Peyer's patch (tissue), 4 donors: ENCODE results near the gene TTYH3. TPM values are rescaled to one million over a fixed set of nuclear protein-coding genes. Genes with fewer than 3 reads are reported as not detected.
A peak's percentile ranks its signal among the peaks of the same experiment; 100 is the strongest.

ENCODE experiments used
- DNase-seq, 3 donors: peaks; one replicate each; pipeline ENCODE4 v3.0.0-alpha.2; 2017 to 2019
- H3K27ac ChIP-seq, 4 donors: fragments of 200-600 bp; sonication (generic); one replicate each; pipeline ENCODE4 v1.5.1; 2016 to 2019
- H3K27me3 ChIP-seq, 2 donors: fragments of 200-600 bp; sonication (generic); one replicate each; pipeline ENCODE4 v1.5.1; 2019
- H3K36me3 ChIP-seq, 3 donors: fragments of 200-600 bp; sonication (generic); one replicate each; pipeline ENCODE4 v1.5.1; 2016 to 2019
- H3K4me1 ChIP-seq, 4 donors: fragments of 200-600 bp; sonication (generic); one replicate each; pipeline ENCODE4 v1.5.1; 2016 to 2019
- H3K4me3 ChIP-seq, 4 donors: fragments of 200-600 bp; sonication (generic); 1 replicate in 3 of 4; 2 replicates in 1 of 4; pipeline ENCODE4 v1.5.1; 2016 to 2019; ENCODE audit warnings: mild to moderate bottlenecking in 1 of 4
- H3K9me3 ChIP-seq, 4 donors: fragments of 200-600 bp; sonication (generic); one replicate each; pipeline ENCODE4 v1.5.1; 2016 to 2019; ENCODE audit warnings: mild to moderate bottlenecking in 1 of 4
- CTCF ChIP-seq, 6 experiments: fragments of 450-650 bp in 4 of 6; fragments of 200-600 bp in 2 of 6; sonication (generic) in 1 of 6; IDR thresholded peaks; one replicate each; pipeline ENCODE4 v1.5.1; 2017 to 2019; ENCODE audit warnings: antibody characterized with exemption in 6 of 6, mild to moderate bottlenecking in 3 of 6, moderate library complexity in 1 of 6
- POLR2A ChIP-seq, 2 donors: fragments of 450-650 bp; IDR thresholded peaks; one replicate each; pipeline ENCODE4 v1.5.1; 2017; ENCODE audit warnings: antibody characterized with exemption in 2 of 2, mild to moderate bottlenecking in 2 of 2, moderate library complexity in 2 of 2
- total RNA-seq, 4 donors: library from RNA; depleted of rRNA; stranded (reverse); fragments of >200 nt; gene quantifications; one replicate each; pipeline ENCODE4 v1.1.0, GENCODE V29; 2016

TTYH3 gene
- total RNA-seq, 4 donors from 2014 or later, result 61.8 to 99.9 (median 83.4) TPM

- H3K27ac ChIP-seq, result no peak overlapping the region
- TF ChIP-seq POLR2A (IDR thresholded peaks at IDR 0.05) (no peak), CTCF (IDR thresholded peaks at IDR 0.05) (no peak)
- no peaks in the 10 kb centered on the region for H3K36me3 ChIP-seq
- peak in 1 of 3 donors; percentile 47 for DNase-seq
- H3K4me3 ChIP-seq, result peak overlapping the region in 2 of 4 donors; percentile 0 to 4
- H3K4me1 ChIP-seq, result peaks cover 2 to 36% (median 3%) of the 10 kb centered on the region in 4 donors
- no peaks in the 10 kb centered on the region for H3K27me3 ChIP-seq
- no peaks in the 10 kb centered on the region for H3K9me3 ChIP-seq
Observed at GRCh38 chr7:2616387-2617324, 15.1 kb upstream of the TTYH3 start.

DNA sequence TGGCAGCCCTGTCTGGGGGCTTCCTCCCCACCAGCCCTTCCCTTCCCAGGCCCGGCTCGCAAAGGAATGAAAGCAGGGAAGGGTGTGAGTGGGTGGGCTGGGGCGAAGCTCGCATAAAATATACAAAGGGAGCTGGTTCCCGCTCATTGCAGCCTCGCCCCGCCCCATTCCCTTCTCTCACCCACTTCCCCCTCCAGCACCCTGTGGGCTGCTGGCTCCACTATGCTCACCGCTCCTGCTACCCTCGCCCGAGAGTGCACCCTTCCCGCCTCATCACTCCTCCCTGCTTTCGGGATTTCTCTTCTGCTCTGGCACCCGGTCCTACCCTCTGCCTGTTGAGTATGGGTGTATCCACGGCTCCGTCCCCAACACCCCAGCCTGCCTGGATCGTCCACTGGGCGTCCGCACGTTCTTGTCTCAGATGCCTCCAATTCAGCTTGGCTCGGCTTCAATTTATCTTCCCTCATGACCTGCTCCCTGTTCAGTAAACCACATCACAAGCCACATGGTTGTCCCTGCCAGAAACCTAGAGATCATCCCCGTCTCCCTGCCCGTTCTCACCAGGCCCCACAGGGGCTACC lies 14.4 kb upstream of the TTYH3 start:
- Histone ChIP-seq H3K9me3 (no peaks in the 10 kb centered on the region), H3K4me1 (peaks cover 4 to 44% (median 6%) of the 10 kb centered on the region in 4 donors), H3K36me3 (no peaks in the 10 kb centered on the region), H3K27ac (no peak overlapping the region), H3K4me3 (peak overlapping the region in 2 of 4 donors; percentile 0 to 4), H3K27me3 (no peaks in the 10 kb centered on the region)
- DNase-seq, result no peak
- TF ChIP-seq CTCF (IDR thresholded peaks at IDR 0.05), result no peak

DNA sequence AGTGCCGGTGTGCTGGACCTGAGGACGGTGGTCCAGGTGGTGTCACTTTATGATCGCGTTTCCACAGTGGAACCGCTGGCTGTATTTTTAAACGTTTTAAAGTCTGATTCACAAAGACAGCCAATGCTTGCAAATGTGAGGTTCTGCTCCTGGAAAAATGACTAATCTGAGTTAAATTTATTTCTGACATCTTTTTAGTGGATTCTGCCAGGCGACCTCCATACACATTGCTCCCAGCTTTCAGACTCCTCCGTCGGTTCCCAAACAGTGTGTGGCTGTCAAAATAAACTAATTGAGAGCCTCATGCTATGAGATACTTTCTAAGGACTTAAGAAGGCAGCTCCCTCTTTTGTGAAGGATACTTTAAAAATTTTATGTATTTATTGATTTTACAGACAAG lies 12.7 kb upstream of the TTYH3 start:
- H3K4me3 ChIP-seq, result no peak overlapping the region
- no peak for TF ChIP-seq CTCF (IDR thresholded peaks at IDR 0.05)
- TF ChIP-seq POLR2A (IDR thresholded peaks at IDR 0.05), result no peak
- no peaks in the 10 kb centered on the region for H3K36me3 ChIP-seq
- H3K9me3 ChIP-seq, result no peaks in the 10 kb centered on the region
- H3K27ac ChIP-seq, result no peak overlapping the region
- H3K4me1 ChIP-seq, result peaks cover 0 to 52% (median 11%) of the 10 kb centered on the region in 4 donors
- no peak for DNase-seq
- no peaks in the 10 kb centered on the region for H3K27me3 ChIP-seq

DNA sequence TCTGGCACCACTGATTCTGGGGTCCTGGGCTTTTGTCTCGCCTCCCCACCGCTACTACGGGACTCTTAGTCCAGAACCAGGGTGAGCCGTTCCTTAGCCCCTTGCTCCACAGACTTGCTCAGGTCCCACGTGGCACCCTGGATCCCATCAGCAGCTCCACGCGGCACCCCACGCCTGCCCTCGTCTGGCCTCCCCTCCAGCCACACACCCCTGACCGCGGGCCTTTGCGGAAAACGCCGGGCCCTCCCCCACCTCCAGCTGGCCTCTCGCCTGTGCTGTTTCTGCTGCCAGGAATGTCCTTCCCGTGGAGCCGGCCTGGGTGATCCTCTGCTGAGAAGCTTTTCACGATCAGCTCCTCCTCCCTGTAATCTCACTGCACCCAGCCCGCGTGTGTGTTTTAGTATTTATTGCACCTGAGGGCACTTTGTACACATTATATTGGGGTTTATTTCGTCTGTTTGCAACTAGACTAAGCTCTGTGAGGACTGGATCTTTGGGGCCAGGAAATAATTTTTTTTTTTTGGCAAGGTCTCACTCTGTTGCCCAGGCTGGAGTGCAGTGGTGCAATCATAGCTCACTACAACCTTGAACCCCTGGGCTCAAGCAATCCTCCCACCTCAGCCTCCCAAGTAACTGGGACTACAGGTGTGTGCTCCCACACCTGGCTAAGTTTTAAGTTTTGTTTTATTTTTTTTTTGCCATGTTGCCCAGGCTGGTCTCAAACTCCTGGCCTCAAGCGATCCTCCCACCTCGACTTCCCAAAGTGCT lies 10.5 kb upstream of the TTYH3 start:
- no peaks in the 10 kb centered on the region for H3K36me3 ChIP-seq
- no peaks in the 10 kb centered on the region for H3K9me3 ChIP-seq
- DNase-seq, result peak in 2 of 3 donors; percentile 81 to 82
- peak overlapping the region in 1 of 4 donors; percentile 10 for H3K4me3 ChIP-seq
- H3K27me3 ChIP-seq, result no peaks in the 10 kb centered on the region
- peak overlapping the region in 3 of 4 donors; percentile 67 to 94 (median 89) for H3K27ac ChIP-seq
- TF ChIP-seq POLR2A (IDR thresholded peaks at IDR 0.05) (peak in 1 of 2 donors; percentile 21), CTCF (IDR thresholded peaks at IDR 0.05) (no peak)
- peaks cover 0 to 61% (median 14%) of the 10 kb centered on the region in 4 donors for H3K4me1 ChIP-seq

GRCh38 chr7:2621948-2622640 lies 9.7 kb upstream of the TTYH3 start:
- peaks cover 0 to 54% (median 14%) of the 10 kb centered on the region in 4 donors for H3K4me1 ChIP-seq
- TF ChIP-seq POLR2A (IDR thresholded peaks at IDR 0.05) (no peak), CTCF (IDR thresholded peaks at IDR 0.05) (no peak)
- no peaks in the 10 kb centered on the region for H3K9me3 ChIP-seq
- H3K27me3 ChIP-seq, result no peaks in the 10 kb centered on the region
- H3K27ac ChIP-seq, result peak overlapping the region in 3 of 4 donors; percentile 67 to 94 (median 89)
- no peaks in the 10 kb centered on the region for H3K36me3 ChIP-seq
- peak in 1 of 3 donors; percentile 74 for DNase-seq
- H3K4me3 ChIP-seq, result no peak overlapping the region
